Omental fat pad (tissue), 4 donors: ENCODE results near the gene CPXM2. TPM values are rescaled to one million over a fixed set of nuclear protein-coding genes. Genes with fewer than 3 reads are reported as not detected.
"Not testable (repeated sequence)": the region's sequence is repeated elsewhere in the genome, so short reads cannot be mapped to it uniquely, and the experiment has no call there.

ENCODE experiments used
- ATAC-seq: fragments of 150-250 bp; one replicate; pipeline ENCODE4 v1.9.1; 2016; ENCODE audit warnings: mild to moderate bottlenecking, moderate library complexity; ENCODE audit not compliant: low FRiP score
- DNase-seq: peaks from one replicate; pipeline ENCODE4 v3.0.0-alpha.2; 2019; ENCODE audit warnings: low spot score
- total RNA-seq, 4 donors: library from RNA; depleted of rRNA; stranded (reverse); fragments of >200 nt; gene quantifications; one replicate each; pipeline ENCODE4 v1.1.0, GENCODE V29; 2016
- TF ChIP-seq, protein P1 (sequence below), 3 donors: fragments of 450-650 bp; IDR thresholded peaks; one replicate each; pipeline ENCODE4 v1.5.1; 2016 to 2017; ENCODE audit warnings: antibody characterized with exemption in 3 of 3, mild to moderate bottlenecking in 3 of 3, moderate library complexity in 2 of 3

The CPXM2 gene
- total RNA-seq, 4 donors from 2014 or later = 7.3 to 19.2 (median 16.6) TPM

DNA sequence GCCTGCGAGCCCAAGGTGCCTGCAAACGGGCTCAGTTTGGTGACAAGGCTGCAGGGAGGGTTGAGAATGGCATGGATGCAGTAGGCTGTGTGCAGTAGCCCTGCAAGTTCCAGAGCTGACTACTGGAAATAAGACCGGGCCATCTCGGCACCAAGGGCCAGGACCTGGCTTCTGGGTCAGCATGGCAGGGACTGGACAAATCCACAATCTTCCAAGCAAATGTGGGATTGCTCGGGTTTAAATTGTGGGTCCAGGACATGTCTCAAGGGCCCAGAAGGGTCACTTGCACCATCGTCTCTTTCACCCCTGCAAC is 147.4 kb downstream of the CPXM2 start:
- DNase-seq = no peak
- TF ChIP-seq, protein P1, sequence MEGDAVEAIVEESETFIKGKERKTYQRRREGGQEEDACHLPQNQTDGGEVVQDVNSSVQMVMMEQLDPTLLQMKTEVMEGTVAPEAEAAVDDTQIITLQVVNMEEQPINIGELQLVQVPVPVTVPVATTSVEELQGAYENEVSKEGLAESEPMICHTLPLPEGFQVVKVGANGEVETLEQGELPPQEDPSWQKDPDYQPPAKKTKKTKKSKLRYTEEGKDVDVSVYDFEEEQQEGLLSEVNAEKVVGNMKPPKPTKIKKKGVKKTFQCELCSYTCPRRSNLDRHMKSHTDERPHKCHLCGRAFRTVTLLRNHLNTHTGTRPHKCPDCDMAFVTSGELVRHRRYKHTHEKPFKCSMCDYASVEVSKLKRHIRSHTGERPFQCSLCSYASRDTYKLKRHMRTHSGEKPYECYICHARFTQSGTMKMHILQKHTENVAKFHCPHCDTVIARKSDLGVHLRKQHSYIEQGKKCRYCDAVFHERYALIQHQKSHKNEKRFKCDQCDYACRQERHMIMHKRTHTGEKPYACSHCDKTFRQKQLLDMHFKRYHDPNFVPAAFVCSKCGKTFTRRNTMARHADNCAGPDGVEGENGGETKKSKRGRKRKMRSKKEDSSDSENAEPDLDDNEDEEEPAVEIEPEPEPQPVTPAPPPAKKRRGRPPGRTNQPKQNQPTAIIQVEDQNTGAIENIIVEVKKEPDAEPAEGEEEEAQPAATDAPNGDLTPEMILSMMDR (IDR thresholded peaks at IDR 0.05) = no peak
- ATAC-seq = no peak

DNA sequence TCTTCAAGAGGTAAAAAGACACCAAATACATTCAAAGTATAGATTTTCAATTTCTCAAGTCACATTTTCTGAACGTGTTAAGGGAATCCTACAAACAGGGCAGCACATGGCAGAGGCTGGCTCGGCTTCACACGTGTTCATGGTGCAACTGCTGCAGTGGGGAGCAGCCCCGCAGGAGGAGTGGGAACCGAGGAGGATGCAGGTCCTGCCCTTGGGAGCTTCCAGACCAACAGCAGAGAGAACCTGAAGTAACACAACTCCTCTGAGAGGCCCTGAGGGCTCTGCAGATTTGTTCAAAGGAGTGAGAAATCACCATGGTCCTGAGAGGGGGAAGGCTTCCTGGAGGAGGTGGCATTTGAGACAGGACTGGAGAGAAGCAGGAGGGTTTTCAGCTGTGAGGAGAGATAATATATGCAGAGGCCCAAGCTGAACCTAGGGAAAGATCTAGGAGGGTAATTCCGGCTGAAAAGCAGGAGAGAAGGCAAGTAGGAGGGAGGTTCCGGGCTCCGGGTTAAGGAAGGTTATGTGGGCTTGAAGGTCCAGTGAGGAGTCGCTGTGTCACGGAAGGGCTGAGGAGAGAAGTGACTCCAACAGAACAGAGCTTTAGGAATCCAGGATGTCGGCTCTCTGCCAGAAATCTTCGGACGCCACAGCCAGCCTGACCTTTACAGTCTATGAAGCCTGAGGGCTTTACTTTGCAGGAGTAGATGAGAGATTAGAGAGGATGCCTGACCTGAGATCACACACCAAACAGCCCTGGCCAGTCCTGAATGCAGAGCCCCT is 148.0 kb downstream of the CPXM2 start:
- ATAC-seq (no peak), DNase-seq (no peak)
- TF ChIP-seq, protein P1 (IDR thresholded peaks at IDR 0.05) = no peak

DNA sequence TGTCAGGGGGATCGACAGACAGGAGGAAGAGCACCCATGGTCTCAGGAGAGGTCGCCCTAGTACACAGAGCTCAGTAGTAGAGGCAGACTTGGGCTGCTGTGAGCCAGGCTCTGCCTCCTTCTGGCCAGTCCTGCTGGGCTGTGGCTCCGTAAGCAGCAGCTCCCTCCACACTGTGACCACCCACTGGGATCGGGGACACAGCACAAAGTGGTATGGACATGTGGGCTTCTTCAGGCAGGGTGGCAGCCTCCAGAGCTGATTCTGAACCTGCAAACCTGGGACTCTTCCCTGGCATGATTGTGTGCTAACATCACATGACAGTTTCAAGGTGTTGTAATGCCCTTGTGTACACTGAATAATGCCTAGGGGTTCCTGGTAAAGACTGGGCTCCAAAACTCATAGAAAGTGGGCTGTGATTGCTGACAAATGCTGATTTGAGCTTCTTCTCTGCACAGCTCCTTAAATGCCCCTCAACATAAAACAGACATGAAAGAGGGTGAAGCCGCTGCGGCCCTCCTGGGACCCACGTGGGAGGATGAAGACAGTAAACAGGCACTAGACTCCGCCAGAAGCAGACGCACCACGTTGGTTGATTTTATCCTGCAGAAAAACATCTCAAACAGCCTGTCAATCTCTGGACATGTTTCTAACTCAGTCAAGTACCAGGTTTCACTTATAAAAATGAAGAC is 148.7 kb downstream of the CPXM2 start:
- TF ChIP-seq, protein P1 (IDR thresholded peaks at IDR 0.05) = no peak
- DNase-seq = no peak
- ATAC-seq = no peak

DNA sequence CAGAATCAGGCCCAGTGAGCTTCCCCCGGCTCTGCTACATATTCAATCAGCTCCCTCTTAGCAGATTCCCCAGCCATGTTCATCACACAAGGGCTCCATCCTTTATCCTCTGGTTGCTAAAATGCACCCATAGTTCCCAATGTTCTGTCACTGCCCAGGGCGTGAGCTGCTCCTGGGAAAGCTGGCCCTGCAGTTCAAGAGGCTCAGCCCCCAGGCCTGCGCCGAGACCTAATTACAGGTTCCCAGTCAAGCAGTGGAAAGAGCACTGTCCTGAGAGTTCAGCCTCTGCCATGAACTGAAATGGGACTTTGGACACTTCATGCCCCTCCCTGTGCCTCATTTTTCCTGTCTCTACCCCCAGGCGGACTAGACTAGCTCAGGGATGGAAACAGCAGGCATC is 149.9 kb downstream of the CPXM2 start:
- DNase-seq (no peak), ATAC-seq (no peak)
- TF ChIP-seq, protein P1 (IDR thresholded peaks at IDR 0.05) = no peak

DNA sequence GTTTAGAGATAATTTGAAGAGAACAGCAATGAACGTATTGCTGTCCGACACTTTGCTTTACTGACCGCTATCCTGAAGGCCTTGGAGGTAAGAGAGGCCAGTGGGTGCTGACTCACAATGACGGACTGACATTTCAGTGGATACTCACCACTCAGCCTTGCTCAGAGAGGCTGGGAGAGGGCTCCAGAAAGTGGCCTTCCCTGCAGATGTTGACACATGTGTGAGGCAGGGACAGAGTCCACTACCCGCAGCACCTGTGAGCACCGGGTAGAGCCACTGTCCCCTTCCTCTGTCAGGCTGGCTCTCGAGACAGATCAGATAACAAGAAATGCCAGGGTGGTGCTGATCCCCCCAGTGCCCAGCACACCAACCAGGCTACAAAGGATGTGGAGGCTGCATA is 150.5 kb downstream of the CPXM2 start:
- TF ChIP-seq, protein P1 (IDR thresholded peaks at IDR 0.05) = no peak
- ATAC-seq (no peak), DNase-seq (no peak)

- not testable (repeated sequence) for DNase-seq, ATAC-seq
Observed at GRCh38 chr10:123736917-123737316, 154.7 kb downstream of the CPXM2 start.

DNA sequence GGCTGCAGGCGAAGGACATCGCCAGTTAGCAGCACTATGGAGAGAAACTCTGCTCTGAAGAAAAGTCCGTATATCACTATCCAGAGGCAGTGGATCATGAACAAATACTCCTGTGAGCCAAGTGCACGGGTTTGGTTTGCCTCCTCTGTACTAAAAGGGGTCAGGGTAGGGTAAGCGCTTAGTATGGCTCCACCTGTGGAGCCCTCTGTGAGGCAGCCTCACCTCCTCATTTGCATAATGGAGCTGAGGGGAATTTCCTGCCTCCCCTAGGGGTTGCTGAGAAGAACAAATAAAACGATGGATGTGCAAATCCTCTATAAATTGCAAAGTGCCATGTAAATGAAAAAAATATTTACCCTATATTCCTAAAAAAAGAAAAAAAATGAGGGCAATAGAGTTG is 162.1 kb downstream of the CPXM2 start:
- no peak for ATAC-seq
- TF ChIP-seq, protein P1 (IDR thresholded peaks at IDR 0.05) = no peak
- DNase-seq = no peak
